Measurements from ENCODE around the gene HMOX1.
"Not testable (repeated sequence)": the region's sequence is repeated elsewhere in the genome, so short reads cannot be mapped to it uniquely, and the experiment has no call there.

HMOX1 gene

DNA sequence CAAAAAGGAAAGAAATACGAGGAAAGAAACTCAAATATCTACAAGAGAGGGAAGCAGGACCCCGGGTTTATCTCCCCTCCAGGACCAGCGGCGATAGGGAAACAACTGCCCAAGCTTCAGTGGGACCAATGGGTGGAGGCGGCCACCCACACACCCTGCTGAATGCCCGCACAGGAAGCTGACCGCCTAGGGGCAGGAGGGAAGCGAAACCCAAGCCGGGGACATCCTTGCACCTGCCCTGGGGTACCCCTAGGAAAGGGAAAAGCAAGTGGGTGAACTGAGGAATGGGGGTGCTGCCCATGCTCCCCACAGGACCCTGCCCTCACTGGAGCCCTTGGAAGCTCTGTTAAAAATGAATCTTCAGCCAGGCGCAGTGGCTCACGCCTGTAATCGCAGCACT lies 27.6 kb upstream of the HMOX1 start:
- no peak overlapping the region for H3K9ac ChIP-seq (ENCODE audit: low read depth, low read length)
- no peak overlapping the region for H3K4me3 ChIP-seq (ENCODE audit: low read depth, low read length)

DNA sequence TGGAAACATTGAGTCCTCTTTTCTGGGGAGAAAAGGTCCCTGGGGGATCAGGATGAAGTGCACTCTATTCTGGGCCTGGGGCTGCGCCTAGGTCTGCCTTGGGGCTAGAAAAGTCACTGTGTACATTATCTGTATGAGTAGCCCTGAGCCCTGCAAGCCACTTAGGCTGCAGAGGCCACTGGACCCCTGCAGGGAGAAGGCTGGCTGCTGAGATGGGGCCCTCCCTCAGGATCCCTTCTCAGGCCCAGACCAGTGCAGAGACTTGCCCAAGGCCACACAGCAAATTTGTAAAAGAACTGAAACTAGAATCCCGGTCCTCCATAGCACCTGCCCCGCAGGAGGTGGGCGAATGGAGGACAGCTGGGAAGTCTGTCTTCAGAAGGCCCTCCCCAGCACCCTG lies 26.8 kb upstream of the HMOX1 start:
- Histone ChIP-seq H3K27me3 (ENCODE audit: control insufficient read depth, insufficient read depth, low read length) (peaks cover 3% of the 10 kb centered on the region), H3K4me1 (ENCODE audit: control insufficient read depth, insufficient read depth, low read length) (peaks cover 3% of the 10 kb centered on the region), H3K9ac (ENCODE audit: low read depth, low read length) (no peak overlapping the region), H3K9me3 (ENCODE audit: control insufficient read depth, insufficient read depth, low read length) (no peaks in the 10 kb centered on the region), H3K4me3 (ENCODE audit: low read depth, low read length) (no peak overlapping the region), H3K36me3 (ENCODE audit: control insufficient read depth, insufficient read depth, low read length) (no peaks in the 10 kb centered on the region)

More for the DNA sequence above, 27.6 kb upstream of the HMOX1 start:
- Histone ChIP-seq H3K27me3 (ENCODE audit: control insufficient read depth, insufficient read depth, low read length) (peaks cover 3% of the 10 kb centered on the region), H3K4me1 (ENCODE audit: control insufficient read depth, insufficient read depth, low read length) (peaks cover 3% of the 10 kb centered on the region), H3K9me3 (ENCODE audit: control insufficient read depth, insufficient read depth, low read length) (no peaks in the 10 kb centered on the region), H3K36me3 (ENCODE audit: control insufficient read depth, insufficient read depth, low read length) (no peaks in the 10 kb centered on the region)

DNA sequence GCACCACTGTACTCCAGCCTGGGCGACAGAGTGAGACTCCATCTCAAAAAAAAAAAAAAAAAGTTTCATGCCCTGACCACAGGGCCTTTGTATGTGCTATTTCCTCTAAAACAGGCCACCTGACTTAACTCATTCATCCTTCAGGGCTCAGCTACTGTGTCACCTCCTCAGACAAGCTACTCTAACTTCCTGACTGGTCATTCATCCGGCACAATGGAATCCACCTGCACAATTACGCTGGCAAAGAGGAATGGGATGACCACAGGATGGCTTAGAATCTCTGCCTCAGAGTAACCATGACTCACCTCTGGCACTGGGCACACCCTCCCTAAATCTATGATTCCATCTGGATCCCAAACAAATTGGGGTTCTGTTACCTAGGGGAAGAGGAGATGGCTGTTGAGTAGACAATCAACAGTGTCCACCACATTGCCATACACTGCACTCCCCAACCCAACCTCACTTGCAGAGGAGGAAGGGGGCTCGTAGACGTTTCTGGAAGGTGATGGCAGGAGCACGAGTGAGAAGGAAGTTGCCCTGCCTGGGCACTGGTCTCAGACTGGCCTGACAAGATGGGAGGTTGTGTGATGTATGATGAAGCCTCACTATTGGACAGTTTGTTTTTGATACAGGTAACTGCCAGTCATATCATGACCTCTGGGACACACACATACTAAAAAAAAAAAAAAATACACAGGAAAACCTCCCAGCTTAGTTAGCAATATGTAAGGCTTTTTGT lies 22.8 kb upstream of the HMOX1 start:
- Histone ChIP-seq H3K4me1 (ENCODE audit: control insufficient read depth, insufficient read depth, low read length) (no peaks in the 10 kb centered on the region), H3K9ac (ENCODE audit: low read depth, low read length) (no peak overlapping the region), H3K9me3 (ENCODE audit: control insufficient read depth, insufficient read depth, low read length) (no peaks in the 10 kb centered on the region), H3K36me3 (ENCODE audit: control insufficient read depth, insufficient read depth, low read length) (no peaks in the 10 kb centered on the region), H3K27me3 (ENCODE audit: control insufficient read depth, insufficient read depth, low read length) (no peaks in the 10 kb centered on the region), H3K4me3 (ENCODE audit: low read depth, low read length) (no peak overlapping the region)

DNA sequence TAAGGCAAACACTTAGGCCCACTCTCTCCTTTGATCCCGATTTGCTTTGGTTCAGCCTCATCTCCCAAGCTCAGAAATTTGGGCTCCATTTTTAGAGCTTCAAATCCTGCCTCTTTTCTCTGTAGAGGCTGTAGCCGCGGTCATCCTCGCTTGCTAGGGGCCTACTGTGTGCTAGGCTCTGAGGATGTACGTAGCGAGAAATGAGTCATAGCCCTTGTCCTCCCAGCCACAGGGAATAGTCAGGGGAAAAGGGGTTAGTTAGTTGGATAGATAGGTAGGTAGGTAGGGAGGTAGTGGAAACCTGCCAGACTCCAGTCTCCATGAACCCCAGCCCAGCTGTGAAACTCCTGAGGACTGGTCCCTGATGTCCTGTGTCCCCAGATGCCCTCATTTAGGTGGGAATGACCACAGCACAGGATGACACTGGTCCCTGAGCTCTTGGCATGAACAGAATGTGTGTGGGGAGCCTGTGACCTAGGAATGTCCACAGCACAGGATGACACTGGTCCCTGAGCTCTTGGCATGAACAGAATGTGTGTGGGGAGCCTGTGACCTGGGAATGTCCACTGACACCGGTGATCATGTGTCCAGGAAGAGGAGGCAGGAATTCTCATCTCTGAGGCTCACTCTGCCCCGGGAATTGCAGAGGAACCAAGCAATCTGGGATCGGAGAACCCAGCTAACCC lies 21.4 kb upstream of the HMOX1 start:
- Histone ChIP-seq H3K4me3 (ENCODE audit: low read depth, low read length) (no peak overlapping the region), H3K27me3 (ENCODE audit: control insufficient read depth, insufficient read depth, low read length) (no peaks in the 10 kb centered on the region), H3K36me3 (ENCODE audit: control insufficient read depth, insufficient read depth, low read length) (no peaks in the 10 kb centered on the region), H3K4me1 (ENCODE audit: control insufficient read depth, insufficient read depth, low read length) (no peaks in the 10 kb centered on the region), H3K9me3 (ENCODE audit: control insufficient read depth, insufficient read depth, low read length) (no peaks in the 10 kb centered on the region), H3K9ac (ENCODE audit: low read depth, low read length) (no peak overlapping the region)

DNA sequence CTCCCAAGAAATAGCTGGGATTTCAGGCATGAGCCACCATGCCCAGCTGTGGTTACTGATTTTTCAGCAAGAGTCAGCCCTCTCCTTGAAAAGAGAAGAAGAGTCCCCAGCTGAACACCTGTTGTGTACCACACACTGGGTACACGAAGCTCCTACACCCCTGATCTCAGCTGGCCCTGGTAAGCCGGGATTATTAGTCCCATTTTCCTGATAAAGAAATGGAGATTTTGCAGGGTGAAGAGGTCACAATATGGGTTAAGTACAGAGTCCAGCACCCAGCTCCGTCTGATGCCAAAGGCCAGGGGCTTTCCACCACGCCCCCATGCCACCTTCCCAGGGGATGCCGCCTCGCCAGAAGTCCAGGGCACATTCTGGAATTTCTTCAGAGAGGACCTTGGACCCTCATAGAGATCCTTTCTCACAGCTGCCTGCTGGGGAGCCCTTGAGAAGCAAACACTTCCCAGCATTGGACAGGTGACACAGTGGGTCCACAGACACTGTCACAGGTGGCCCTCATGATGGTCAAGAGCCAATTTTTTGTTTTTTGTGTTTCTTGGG lies 19.8 kb upstream of the HMOX1 start:
- no peaks in the 10 kb centered on the region for H3K27me3 ChIP-seq (ENCODE audit: control insufficient read depth, insufficient read depth, low read length)
- no peaks in the 10 kb centered on the region for H3K9me3 ChIP-seq (ENCODE audit: control insufficient read depth, insufficient read depth, low read length)
- no peak overlapping the region for H3K9ac ChIP-seq (ENCODE audit: low read depth, low read length)
- no peaks in the 10 kb centered on the region for H3K4me1 ChIP-seq (ENCODE audit: control insufficient read depth, insufficient read depth, low read length)
- no peaks in the 10 kb centered on the region for H3K36me3 ChIP-seq (ENCODE audit: control insufficient read depth, insufficient read depth, low read length)
- no peak overlapping the region for H3K4me3 ChIP-seq (ENCODE audit: low read depth, low read length)

DNA sequence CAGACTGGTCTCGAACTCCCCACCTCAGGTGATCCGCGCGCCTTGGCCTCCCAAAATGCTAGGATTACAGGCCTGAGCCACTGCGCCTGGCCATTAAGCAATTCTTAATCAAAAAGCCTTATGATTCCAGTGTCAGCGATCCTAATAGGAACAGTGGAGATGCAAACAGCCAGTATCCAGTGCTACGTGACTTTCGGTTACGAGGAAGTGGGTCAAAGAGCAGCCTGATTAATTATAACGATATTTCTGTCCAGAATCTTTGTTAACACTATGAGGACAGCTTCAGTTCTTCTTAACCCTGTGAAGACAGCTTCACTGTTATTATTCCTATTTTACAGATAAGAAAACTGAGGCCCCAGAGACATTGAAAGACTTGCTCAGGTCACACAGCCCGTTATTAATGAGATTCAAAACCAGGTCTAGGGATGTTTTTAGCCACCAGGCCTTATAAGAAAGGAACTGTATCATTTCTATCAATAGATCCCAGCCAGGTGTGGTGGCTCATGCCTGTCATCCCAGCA lies 17.3 kb upstream of the HMOX1 start:
- H3K4me1 ChIP-seq (ENCODE audit: control insufficient read depth, insufficient read depth, low read length) = peaks cover under 1% of the 10 kb centered on the region
- no peaks in the 10 kb centered on the region for H3K9me3 ChIP-seq (ENCODE audit: control insufficient read depth, insufficient read depth, low read length)
- H3K4me3 ChIP-seq (ENCODE audit: low read depth, low read length) = no peak overlapping the region
- H3K36me3 ChIP-seq (ENCODE audit: control insufficient read depth, insufficient read depth, low read length) = no peaks in the 10 kb centered on the region
- H3K27me3 ChIP-seq (ENCODE audit: control insufficient read depth, insufficient read depth, low read length) = no peaks in the 10 kb centered on the region
- no peak overlapping the region for H3K9ac ChIP-seq (ENCODE audit: low read depth, low read length)

DNA sequence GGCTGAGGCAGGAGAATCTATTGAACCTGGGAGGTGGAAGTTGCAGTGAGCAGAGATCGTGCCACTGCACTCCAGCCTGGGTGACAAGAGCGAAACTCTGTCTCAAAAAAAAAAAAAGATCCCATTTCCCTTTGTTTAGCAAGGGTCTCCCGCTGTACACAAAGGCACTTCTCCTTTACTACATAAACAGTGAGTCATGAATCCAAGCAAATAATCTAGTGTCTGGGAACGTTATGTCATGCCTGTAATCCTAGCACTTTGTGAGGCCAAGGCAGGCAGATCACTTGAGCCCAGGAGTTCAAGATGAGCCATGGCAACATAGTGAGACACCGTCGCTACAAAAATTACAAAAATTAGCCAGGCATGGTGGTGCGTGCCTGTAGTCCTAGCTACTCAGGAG lies 16.7 kb upstream of the HMOX1 start:
- not testable (repeated sequence) for H3K4me1 ChIP-seq (ENCODE audit: control insufficient read depth, insufficient read depth, low read length); H3K27me3 ChIP-seq (ENCODE audit: control insufficient read depth, insufficient read depth, low read length); H3K4me3 ChIP-seq (ENCODE audit: low read depth, low read length); H3K9ac ChIP-seq (ENCODE audit: low read depth, low read length); H3K9me3 ChIP-seq (ENCODE audit: control insufficient read depth, insufficient read depth, low read length); H3K36me3 ChIP-seq (ENCODE audit: control insufficient read depth, insufficient read depth, low read length)

DNA sequence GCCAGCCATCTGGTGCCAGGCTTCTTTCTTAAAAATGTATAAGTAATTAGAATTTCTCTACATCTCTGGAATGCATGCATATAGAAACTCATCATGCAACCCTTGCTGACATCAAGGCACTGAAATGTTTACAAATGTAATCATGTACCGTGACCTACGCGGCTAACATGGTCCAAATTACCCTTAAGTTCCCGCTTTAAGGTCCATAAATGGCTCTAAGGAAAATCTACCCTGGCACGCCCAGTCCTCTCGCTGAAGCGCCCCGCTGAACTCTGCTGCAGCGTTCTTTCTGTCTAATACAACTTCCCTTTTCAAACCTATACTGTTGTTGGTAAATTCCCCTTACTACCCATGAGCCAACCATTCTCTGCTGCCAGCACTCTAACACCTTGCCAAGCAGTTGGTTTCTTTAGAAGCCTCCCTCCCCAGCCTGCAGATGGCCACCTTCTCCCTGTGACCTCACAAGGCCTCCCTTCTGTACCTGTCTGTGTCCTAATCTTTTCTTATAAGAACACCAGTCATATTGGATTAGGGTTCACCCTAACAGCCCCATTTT lies 13.5 kb upstream of the HMOX1 start:
- Histone ChIP-seq H3K4me1 (ENCODE audit: control insufficient read depth, insufficient read depth, low read length) (peaks cover 8% of the 10 kb centered on the region), H3K9me3 (ENCODE audit: control insufficient read depth, insufficient read depth, low read length) (no peaks in the 10 kb centered on the region), H3K36me3 (ENCODE audit: control insufficient read depth, insufficient read depth, low read length) (no peaks in the 10 kb centered on the region), H3K4me3 (ENCODE audit: low read depth, low read length) (no peak overlapping the region), H3K27me3 (ENCODE audit: control insufficient read depth, insufficient read depth, low read length) (no peaks in the 10 kb centered on the region), H3K9ac (ENCODE audit: low read depth, low read length) (no peak overlapping the region)

DNA sequence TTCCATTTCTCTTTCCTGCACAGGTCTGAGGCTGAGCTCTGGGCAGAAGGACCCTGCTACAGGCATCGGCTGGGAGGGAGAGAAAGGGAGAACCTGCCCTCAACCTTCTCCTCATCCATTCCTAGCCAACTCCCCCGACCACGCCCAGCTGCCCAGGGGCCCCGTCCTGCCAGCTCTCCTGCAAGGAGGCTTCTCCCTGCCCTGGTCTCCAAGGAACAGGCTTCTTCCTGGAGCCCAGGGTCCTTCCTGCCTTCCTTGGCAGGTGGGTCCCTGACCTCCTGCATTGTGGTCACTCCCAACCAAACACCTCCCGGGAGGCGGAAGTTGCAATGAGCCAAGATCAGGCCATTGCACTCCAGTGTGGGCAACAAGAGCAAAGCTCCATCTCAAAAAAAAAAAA lies 12.5 kb upstream of the HMOX1 start:
- Histone ChIP-seq H3K9ac (ENCODE audit: low read depth, low read length) (no peak overlapping the region), H3K27me3 (ENCODE audit: control insufficient read depth, insufficient read depth, low read length) (no peaks in the 10 kb centered on the region), H3K9me3 (ENCODE audit: control insufficient read depth, insufficient read depth, low read length) (no peaks in the 10 kb centered on the region), H3K4me1 (ENCODE audit: control insufficient read depth, insufficient read depth, low read length) (peaks cover 8% of the 10 kb centered on the region), H3K36me3 (ENCODE audit: control insufficient read depth, insufficient read depth, low read length) (no peaks in the 10 kb centered on the region), H3K4me3 (ENCODE audit: low read depth, low read length) (no peak overlapping the region)

DNA sequence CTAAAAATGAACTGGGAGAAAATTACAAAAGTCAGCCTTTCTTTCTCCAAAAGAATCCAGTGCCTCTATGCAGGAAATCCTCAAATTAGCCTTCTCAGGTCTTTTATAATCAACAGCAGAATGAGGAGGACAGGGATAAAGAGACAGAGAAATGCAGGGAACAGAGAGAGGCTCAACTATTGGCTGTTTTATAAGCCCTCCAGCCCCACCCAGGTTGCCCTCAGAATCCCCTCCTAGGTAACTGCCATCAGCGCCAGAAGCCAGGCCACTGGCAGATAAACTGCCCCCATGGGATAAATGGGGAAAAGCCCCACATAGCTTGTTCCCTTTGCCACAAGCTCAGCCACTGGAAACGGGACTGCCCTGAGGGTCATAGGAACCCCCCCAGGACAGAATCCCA lies 10.9 kb upstream of the HMOX1 start:
- H3K4me3 ChIP-seq (ENCODE audit: low read depth, low read length) = no peak overlapping the region
- no peaks in the 10 kb centered on the region for H3K36me3 ChIP-seq (ENCODE audit: control insufficient read depth, insufficient read depth, low read length)
- H3K9ac ChIP-seq (ENCODE audit: low read depth, low read length) = no peak overlapping the region
- H3K27me3 ChIP-seq (ENCODE audit: control insufficient read depth, insufficient read depth, low read length) = no peaks in the 10 kb centered on the region
- no peaks in the 10 kb centered on the region for H3K9me3 ChIP-seq (ENCODE audit: control insufficient read depth, insufficient read depth, low read length)
- H3K4me1 ChIP-seq (ENCODE audit: control insufficient read depth, insufficient read depth, low read length) = peaks cover 8% of the 10 kb centered on the region

DNA sequence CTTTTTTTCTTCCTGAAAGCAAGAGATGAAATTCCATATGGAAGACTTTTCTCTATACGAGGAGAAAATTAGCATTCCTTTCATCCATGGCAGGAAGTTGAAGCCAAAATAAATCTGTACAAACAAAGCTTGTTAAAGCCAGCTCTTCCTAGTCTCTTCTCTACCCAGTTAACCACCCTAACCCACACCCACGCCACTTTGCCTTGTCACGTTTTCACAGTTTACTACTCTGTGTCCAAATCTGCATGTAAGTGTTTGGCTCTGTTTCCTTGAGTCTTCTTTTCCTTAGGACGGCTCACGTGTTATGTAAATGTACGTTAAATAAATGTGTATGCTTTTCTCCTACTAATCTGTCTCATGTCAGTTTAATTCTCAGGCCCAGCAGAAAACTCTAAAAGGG lies 7.1 kb upstream of the HMOX1 start:
- H3K27me3 ChIP-seq (ENCODE audit: control insufficient read depth, insufficient read depth, low read length) = no peaks in the 10 kb centered on the region
- no peaks in the 10 kb centered on the region for H3K36me3 ChIP-seq (ENCODE audit: control insufficient read depth, insufficient read depth, low read length)
- peaks cover 26% of the 10 kb centered on the region for H3K4me1 ChIP-seq (ENCODE audit: control insufficient read depth, insufficient read depth, low read length)
- H3K4me3 ChIP-seq (ENCODE audit: low read depth, low read length) = no peak overlapping the region
- no peaks in the 10 kb centered on the region for H3K9me3 ChIP-seq (ENCODE audit: control insufficient read depth, insufficient read depth, low read length)
- H3K9ac ChIP-seq (ENCODE audit: low read depth, low read length) = no peak overlapping the region

DNA sequence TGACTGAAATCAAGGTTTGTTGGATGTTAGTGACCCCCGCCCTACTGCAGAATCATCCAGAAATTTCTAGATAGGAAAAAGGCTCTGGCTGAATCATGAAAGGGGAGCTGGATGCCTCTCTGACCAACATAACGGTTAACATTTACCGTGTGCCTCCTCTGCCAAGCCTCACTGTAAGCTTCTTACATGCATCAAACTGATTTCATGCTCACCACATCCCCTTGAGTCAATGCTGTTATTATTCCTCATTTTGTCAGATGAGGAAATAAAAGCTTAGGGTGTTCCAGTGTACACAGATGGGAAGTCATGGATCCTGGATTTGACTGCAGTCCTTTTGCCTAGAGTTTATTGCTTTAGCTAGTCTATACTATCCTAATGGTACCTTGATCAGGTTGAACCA lies 5.9 kb upstream of the HMOX1 start:
- Histone ChIP-seq H3K36me3 (ENCODE audit: control insufficient read depth, insufficient read depth, low read length) (no peaks in the 10 kb centered on the region), H3K4me3 (ENCODE audit: low read depth, low read length) (no peak overlapping the region), H3K9me3 (ENCODE audit: control insufficient read depth, insufficient read depth, low read length) (no peaks in the 10 kb centered on the region), H3K27me3 (ENCODE audit: control insufficient read depth, insufficient read depth, low read length) (no peaks in the 10 kb centered on the region), H3K9ac (ENCODE audit: low read depth, low read length) (no peak overlapping the region), H3K4me1 (ENCODE audit: control insufficient read depth, insufficient read depth, low read length) (peaks cover 23% of the 10 kb centered on the region)
